H9 (cell line): ENCODE data around the gene TTC12. TPM values are rescaled to one million over a fixed set of nuclear protein-coding genes. Genes with fewer than 3 reads are reported as not detected.

Experiments used
- DNase-seq: peaks from one replicate; pipeline ENCODE4 v3.0.0-alpha.2; 2017
- H2AFZ ChIP-seq: one replicate; pipeline ENCODE4 v1.6.1; 2013; ENCODE audit warnings: mild to moderate bottlenecking, low read length, control low read depth, moderate library complexity
- H2AK5ac ChIP-seq: 2 replicates; pipeline ENCODE4 v1.6.1; 2013; ENCODE audit warnings: low read length, control low read depth, mixed read lengths; ENCODE audit not compliant: insufficient read length
- H2BK120ac ChIP-seq: one replicate; pipeline ENCODE4 v1.6.1; 2013; ENCODE audit warnings: low read depth, mild to moderate bottlenecking, low read length, control low read depth, inconsistent platforms; ENCODE audit not compliant: poor library complexity, severe bottlenecking
- H2BK12ac ChIP-seq: 2 replicates; pipeline ENCODE4 v1.6.1; 2013; ENCODE audit warnings: low read length, control low read depth, mixed read lengths, low read depth; ENCODE audit not compliant: insufficient read length
- H2BK15ac ChIP-seq: 2 replicates; pipeline ENCODE4 v1.6.1; 2013; ENCODE audit warnings: low read depth, low read length, control low read depth
- H2BK20ac ChIP-seq: one replicate; pipeline ENCODE4 v1.6.1; 2013; ENCODE audit warnings: low read depth, mild to moderate bottlenecking, low read length, control low read depth, inconsistent platforms; ENCODE audit not compliant: poor library complexity, severe bottlenecking
- H2BK5ac ChIP-seq: 2 replicates; pipeline ENCODE4 v1.6.1; 2013; ENCODE audit warnings: low read length, control low read depth, mixed read lengths; ENCODE audit not compliant: insufficient read length
- H3K14ac ChIP-seq: 2 replicates; pipeline ENCODE4 v1.6.1; 2013; ENCODE audit warnings: low read length, control low read depth; ENCODE audit not compliant: insufficient read depth
- H3K18ac ChIP-seq: 2 replicates; pipeline ENCODE4 v1.6.1; 2013; ENCODE audit warnings: low read depth, mild to moderate bottlenecking, mixed read lengths, low read length, control low read depth; ENCODE audit not compliant: insufficient read length
- H3K23ac ChIP-seq: 2 replicates; pipeline ENCODE4 v1.6.1; 2013; ENCODE audit warnings: low read length, control low read depth, mixed read lengths, low read depth; ENCODE audit not compliant: insufficient read length
- H3K23me2 ChIP-seq: 2 replicates; pipeline ENCODE4 v1.6.1; 2013; ENCODE audit warnings: low read depth, mild to moderate bottlenecking, mixed read lengths, low read length, control low read depth; ENCODE audit not compliant: insufficient read length, poor library complexity, severe bottlenecking
- H3K27ac ChIP-seq: 2 replicates; pipeline ENCODE4 v1.5.1; 2013; ENCODE audit warnings: low read length, control low read depth, mixed read lengths, low read depth; ENCODE audit not compliant: insufficient read length
- H3K27me3 ChIP-seq: 2 replicates; pipeline ENCODE4 v1.6.1; 2013; ENCODE audit warnings: low read length, control low read depth, inconsistent platforms; ENCODE audit not compliant: insufficient read depth
- H3K4ac ChIP-seq: 2 replicates; pipeline ENCODE4 v1.6.1; 2013; ENCODE audit warnings: low read depth, mild to moderate bottlenecking, control low read depth, inconsistent platforms, low read length, moderate library complexity
- H3K4me1 ChIP-seq: 2 replicates; pipeline ENCODE4 v1.6.1; 2013; ENCODE audit warnings: low read length, control low read depth, inconsistent platforms; ENCODE audit not compliant: insufficient read depth
- H3K4me2 ChIP-seq: 2 replicates; pipeline ENCODE4 v1.6.1; 2013; ENCODE audit warnings: low read length, control low read depth, mixed read lengths; ENCODE audit not compliant: insufficient read length, insufficient read depth
- H3K56ac ChIP-seq: 2 replicates; pipeline ENCODE4 v1.6.1; 2013; ENCODE audit warnings: low read depth, mild to moderate bottlenecking, mixed read lengths, low read length, control low read depth; ENCODE audit not compliant: insufficient read length
- H3K79me1 ChIP-seq: 2 replicates; pipeline ENCODE4 v1.6.1; 2013; ENCODE audit warnings: low read depth, mild to moderate bottlenecking, moderate library complexity, low read length, control low read depth, inconsistent platforms; ENCODE audit not compliant: insufficient read depth, poor library complexity, severe bottlenecking
- H3K79me2 ChIP-seq: 2 replicates; pipeline ENCODE4 v1.6.1; 2013; ENCODE audit warnings: low read length, control low read depth, inconsistent platforms; ENCODE audit not compliant: insufficient read depth
- H3K9ac ChIP-seq: 2 replicates; pipeline ENCODE4 v1.6.1; 2013; ENCODE audit warnings: low read length, control low read depth, mixed read lengths; ENCODE audit not compliant: insufficient read length; ENCODE audit errors: extremely low read depth
- H3K9me3 ChIP-seq: one replicate; pipeline ENCODE4 v1.6.1; 2013; ENCODE audit warnings: low read depth, low read length, inconsistent platforms; ENCODE audit not compliant: control insufficient read depth
- H3T11ph ChIP-seq: one replicate; pipeline ENCODE4 v1.6.1; 2013; ENCODE audit warnings: mild to moderate bottlenecking, low read length, control low read depth, inconsistent platforms
- H4K20me1 ChIP-seq: one replicate; pipeline ENCODE4 v1.6.1; 2013; ENCODE audit not compliant: control insufficient read depth, insufficient read length, insufficient read depth
- H4K5ac ChIP-seq: 2 replicates; pipeline ENCODE4 v1.6.1; 2013; ENCODE audit warnings: low read depth, mild to moderate bottlenecking, mixed read lengths, low read length, control low read depth; ENCODE audit not compliant: insufficient read length
- H4K8ac ChIP-seq: replicated peaks from 2 replicates; pipeline ENCODE4 v1.6.1; 2013; ENCODE audit warnings: low read length, control low read depth, mixed read lengths, low read depth; ENCODE audit not compliant: insufficient read length
- H4K91ac ChIP-seq: 2 replicates; pipeline ENCODE4 v1.6.1; 2013; ENCODE audit warnings: low read depth, mild to moderate bottlenecking, moderate library complexity, mixed read lengths, low read length, control low read depth; ENCODE audit not compliant: insufficient read length
- H3K27ac Mint-ChIP-seq, 3 experiments: 2 replicates in 2 of 3; 3 replicates in 1 of 3; pipeline ENCODE4 v1.8.0; 2020 to 2021; ENCODE audit warnings: mixed read lengths in 3 of 3, mild to moderate bottlenecking in 1 of 3, moderate library complexity in 1 of 3
- H3K27me3 Mint-ChIP-seq: 2 replicates; pipeline ENCODE4 v1.8.0; 2021; ENCODE audit warnings: low read depth, mild to moderate bottlenecking, moderate library complexity, mixed read lengths
- H3K36me3 Mint-ChIP-seq, 3 experiments: 2 replicates in 2 of 3; 3 replicates in 1 of 3; pipeline ENCODE4 v1.8.0; 2020 to 2021; ENCODE audit warnings: low read depth in 3 of 3, mixed read lengths in 3 of 3; ENCODE audit not compliant: insufficient read depth in 1 of 3
- H3K4me1 Mint-ChIP-seq, 2 experiments: 2 replicates each; pipeline ENCODE4 v1.8.0; 2020; ENCODE audit warnings: mixed read lengths in 2 of 2
- H3K4me3 Mint-ChIP-seq, 2 experiments: 2 replicates in 1 of 2; 3 replicates in 1 of 2; pipeline ENCODE4 v1.8.0; 2020 to 2021; ENCODE audit warnings: mild to moderate bottlenecking in 2 of 2, mixed read lengths in 2 of 2, moderate library complexity in 1 of 2
- H3K9me3 Mint-ChIP-seq, 2 experiments: 2 replicates in 1 of 2; 3 replicates in 1 of 2; pipeline ENCODE4 v1.8.0; 2020; ENCODE audit warnings: mild to moderate bottlenecking in 2 of 2, mixed read lengths in 2 of 2, moderate library complexity in 1 of 2
- CTCF ChIP-seq: fragments of 200-600 bp; sonication (generic); conservative IDR thresholded peaks from 3 replicates; pipeline ENCODE4 v1.8.0; 2021; ENCODE audit warnings: antibody characterized with exemption, mild to moderate bottlenecking
- WGBS: extraction: QIAGEN DNeasy Blood & Tissue Kit; methylation state at CpG from one replicate; pipeline ENCODE4 v1.1.7; 2013; ENCODE audit warnings: missing lambda C conversion rate, low lambda C conversion rate, mixed read lengths; ENCODE audit not compliant: insufficient read length; ENCODE audit errors: extremely low coverage; 5-methylcytosine and 5-hydroxymethylcytosine counted together
- total RNA-seq: library from RNA; stranded (reverse); gene quantifications from 2 replicates; pipeline ENCODE4 v1.2.1, GENCODE V29; 2021

The TTC12 gene
- total RNA-seq, 1 experiment from 2014 or later: 8.3 TPM

- H3K14ac ChIP-seq: no peak overlapping the region
- H3K27me3 Mint-ChIP-seq: no peaks in the 10 kb centered on the region; the same call in 1 of the 2 replicates
Observed at GRCh38 chr11:113289431-113290187, 24.8 kb upstream of the TTC12 start.

More at GRCh38 chr11:113289431-113290187, 24.8 kb upstream of the TTC12 start:
- TF ChIP-seq CTCF: peak; percentile 95
- no peak overlapping the region for H3K4ac ChIP-seq
- H3K9me3 Mint-ChIP-seq: no peaks in the 10 kb centered on the region
- no peaks in the 10 kb centered on the region for H3K27me3 ChIP-seq
- H3K4me3 Mint-ChIP-seq: no peak overlapping the region
- H3K23me2 ChIP-seq: no peaks in the 10 kb centered on the region
- H2BK20ac ChIP-seq: no peak overlapping the region
- H4K8ac ChIP-seq: no peak overlapping the region
- H3K9me3 ChIP-seq: no peaks in the 10 kb centered on the region
- peaks cover 4 to 5% of the 10 kb centered on the region in 2 experiments for H3K4me1 Mint-ChIP-seq
- no peak overlapping the region for H3K56ac ChIP-seq
- H3K79me2 ChIP-seq: no peaks in the 10 kb centered on the region
- H2BK15ac ChIP-seq: no peak overlapping the region
- H2BK120ac ChIP-seq: no peak overlapping the region
- H3K27ac ChIP-seq: no peak overlapping the region
- no CpG with 5 or more reads among the region's 10 CpGs for WGBS
- no peak overlapping the region for H2AFZ ChIP-seq
- H4K20me1 ChIP-seq: no peaks in the 10 kb centered on the region
- peak overlapping the region in 1 of 3 experiments; percentile 28; a peak in 1 of 7 replicates for H3K27ac Mint-ChIP-seq
- no peak overlapping the region for H3K4me2 ChIP-seq
- no peak overlapping the region for H2AK5ac ChIP-seq
- no peak overlapping the region for H3T11ph ChIP-seq
- no peak overlapping the region for H3K9ac ChIP-seq
- H3K36me3 Mint-ChIP-seq: no peaks in the 10 kb centered on the region; a peak in 1 of 7 replicates
- no peak overlapping the region for H2BK5ac ChIP-seq
- H3K4me1 ChIP-seq: peaks cover 2% of the 10 kb centered on the region; the same call in 1 of the 2 replicates
- H3K18ac ChIP-seq: no peak overlapping the region
- no peak overlapping the region for H2BK12ac ChIP-seq
- H3K23ac ChIP-seq: no peak overlapping the region
- H4K5ac ChIP-seq: no peak overlapping the region
- DNase-seq: peak; percentile 81
- no peak overlapping the region for H4K91ac ChIP-seq
- H3K79me1 ChIP-seq: no peaks in the 10 kb centered on the region
